Measurements from ENCODE around the gene RTN1. TPM values are rescaled to one million over a fixed set of nuclear protein-coding genes. Genes with fewer than 3 reads are reported as not detected.

Gene RTN1
- total RNA-seq, 2 experiments from 2014 or later, result not detected

GRCh38 chr14:59826150-59826549 is 44.4 kb downstream of the RTN1 start:
- Histone ChIP-seq H3K36me3 (ENCODE audit: insufficient read depth, low read length) (no peaks in the 10 kb centered on the region), H3K79me2 (ENCODE audit: insufficient read depth, low read depth, low read length) (no peaks in the 10 kb centered on the region), H3K9me3 (ENCODE audit: low read length) (no peaks in the 10 kb centered on the region), H3K4me1 (ENCODE audit: insufficient read depth, low read length, poor library complexity, severe bottlenecking) (no peaks in the 10 kb centered on the region), H4K20me1 (ENCODE audit: insufficient read depth, low read length) (no peaks in the 10 kb centered on the region), H3K4me3 (ENCODE audit: low read depth, low read length, poor library complexity, severe bottlenecking) (no peak overlapping the region), H3K27ac (ENCODE audit: low read depth, low read length, poor library complexity, severe bottlenecking) (no peak overlapping the region), H3K9me2 (ENCODE audit: insufficient read depth, low read length) (no peaks in the 10 kb centered on the region), H3K4me2 (ENCODE audit: low read length) (no peak overlapping the region), H2AFZ (ENCODE audit: low read length) (no peak overlapping the region)
- CTCF ChIA-PET (ENCODE audit: unreplicated experiment), result no interaction called here
- no peak for DNase-seq (ENCODE audit: low spot score)
- no peak for TF ChIP-seq CTCF (conservative IDR thresholded peaks at IDR 0.05; ENCODE audit: low read length)
- no peak for TF ChIP-seq EZH2phosphoT487 (IDR thresholded peaks at IDR 0.05; ENCODE audit: borderline replicate concordance, low read depth, low read length)
- BruUV-seq (replicated peaks), result no TSS peak
- intact Hi-C loops (cut with micrococcal nuclease; ENCODE audit: unreplicated experiment), result no loop called here
- POLR2A ChIA-PET, result no interaction called here

- Histone ChIP-seq H3K36me3 (ENCODE audit: insufficient read depth, low read length) (no peaks in the 10 kb centered on the region), H3K9me3 (ENCODE audit: low read length) (no peaks in the 10 kb centered on the region), H3K27ac (ENCODE audit: low read depth, low read length, poor library complexity, severe bottlenecking) (no peak overlapping the region), H3K9me2 (ENCODE audit: insufficient read depth, low read length) (no peaks in the 10 kb centered on the region), H3K4me3 (ENCODE audit: low read depth, low read length, poor library complexity, severe bottlenecking) (no peak overlapping the region), H4K20me1 (ENCODE audit: insufficient read depth, low read length) (no peaks in the 10 kb centered on the region), H3K4me1 (ENCODE audit: insufficient read depth, low read length, poor library complexity, severe bottlenecking) (no peaks in the 10 kb centered on the region), H2AFZ (ENCODE audit: low read length) (no peak overlapping the region), H3K79me2 (ENCODE audit: insufficient read depth, low read depth, low read length) (no peaks in the 10 kb centered on the region), H3K4me2 (ENCODE audit: low read length) (no peak overlapping the region)
- CTCF ChIA-PET (ENCODE audit: unreplicated experiment), result no interaction called here
- no TSS peak for BruUV-seq (replicated peaks)
- TF ChIP-seq CTCF (conservative IDR thresholded peaks at IDR 0.05; ENCODE audit: low read length) (no peak), EZH2phosphoT487 (IDR thresholded peaks at IDR 0.05; ENCODE audit: borderline replicate concordance, low read depth, low read length) (no peak)
- no peak for DNase-seq (ENCODE audit: low spot score)
- POLR2A ChIA-PET, result interaction anchor here (1.8 kb wide), 1 partner anchor 9 kb away, joined by 3 read pairs; no protein-coding TSS in a partner anchor
- intact Hi-C loops (cut with micrococcal nuclease; ENCODE audit: unreplicated experiment), result no loop called here
Measured at GRCh38 chr14:59823179-59823578, 47.4 kb downstream of the RTN1 start.

- TF ChIP-seq EZH2phosphoT487 (IDR thresholded peaks at IDR 0.05; ENCODE audit: borderline replicate concordance, low read depth, low read length), result no peak
- TF ChIP-seq CTCF (conservative IDR thresholded peaks at IDR 0.05; ENCODE audit: low read length), result no peak
- H3K4me3 ChIP-seq (ENCODE audit: low read depth, low read length, poor library complexity, severe bottlenecking), result no peak overlapping the region
- ChIA-PET POLR2A (interaction anchor here (0.6 to 0.7 kb wide), 2 partner anchors 16 to 61 kb away, joined by 5 to 7 read pairs; no protein-coding TSS in a partner anchor), CTCF (ENCODE audit: unreplicated experiment) (no interaction called here)
- no peaks in the 10 kb centered on the region for H4K20me1 ChIP-seq (ENCODE audit: insufficient read depth, low read length)
- H3K4me2 ChIP-seq (ENCODE audit: low read length), result no peak overlapping the region
- H3K36me3 ChIP-seq (ENCODE audit: insufficient read depth, low read length), result no peaks in the 10 kb centered on the region
- H3K9me2 ChIP-seq (ENCODE audit: insufficient read depth, low read length), result no peaks in the 10 kb centered on the region
- no peak overlapping the region for H2AFZ ChIP-seq (ENCODE audit: low read length)
- no peaks in the 10 kb centered on the region for H3K4me1 ChIP-seq (ENCODE audit: insufficient read depth, low read length, poor library complexity, severe bottlenecking)
- intact Hi-C loops (cut with micrococcal nuclease; ENCODE audit: unreplicated experiment), result no loop called here
- no peaks in the 10 kb centered on the region for H3K9me3 ChIP-seq (ENCODE audit: low read length)
- DNase-seq (ENCODE audit: low spot score), result no peak
- no TSS peak for BruUV-seq (replicated peaks)
- H3K27ac ChIP-seq (ENCODE audit: low read depth, low read length, poor library complexity, severe bottlenecking), result no peak overlapping the region
- H3K79me2 ChIP-seq (ENCODE audit: insufficient read depth, low read depth, low read length), result no peaks in the 10 kb centered on the region
Measured at GRCh38 chr14:59819446-59820088, 51.0 kb downstream of the RTN1 start.
